Amniotic stem cell (primary cell): ENCODE data around the gene MAGEF1.

Source experiments
- DNase-seq: peaks from one replicate; lab custom pipeline; 2025; lab: John Stamatoyannopoulos, UW

Gene MAGEF1

GRCh38 chr3:184690192-184690883 is 21.5 kb downstream of the MAGEF1 start:
- no peak for DNase-seq

- no peak for DNase-seq
These were observed 23.0 kb downstream of the MAGEF1 start for GRCh38 chr3:184688882-184689271.

GRCh38 chr3:184688251-184688881 is 23.5 kb downstream of the MAGEF1 start:
- no peak for DNase-seq

DNA sequence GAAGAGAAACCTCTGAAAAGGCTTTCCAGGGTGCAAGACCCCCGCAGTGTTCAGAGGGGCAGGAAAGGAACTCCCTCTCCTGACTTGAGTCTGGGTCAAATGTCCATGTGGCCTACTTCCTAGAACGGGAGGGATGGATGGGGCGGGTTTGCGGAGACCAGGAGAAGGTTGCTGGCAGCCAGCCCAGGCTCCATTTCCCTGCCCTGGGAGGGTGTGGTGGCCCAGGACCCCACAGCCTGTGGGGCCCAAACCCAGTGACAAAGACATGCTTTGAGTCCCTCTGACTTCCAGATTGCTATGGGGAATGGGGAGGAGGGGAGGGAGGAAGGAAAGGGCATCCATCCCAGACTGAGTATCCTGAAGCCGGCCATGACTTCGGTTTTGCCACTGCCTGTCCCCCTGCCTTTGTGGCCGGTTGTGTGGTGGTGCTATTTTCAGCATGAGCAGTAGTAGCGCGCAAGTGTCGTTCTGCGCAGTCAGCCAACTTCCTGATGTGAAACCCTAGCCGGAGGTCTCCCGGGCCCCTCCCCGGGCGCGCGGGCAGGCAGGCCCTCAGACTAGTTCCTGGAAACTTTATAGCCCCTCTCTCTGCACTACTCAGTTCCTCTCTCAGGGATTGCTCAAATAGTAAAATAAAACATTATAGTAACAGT is 24.4 kb downstream of the MAGEF1 start:
- no peak for DNase-seq

- no peak for DNase-seq
These were observed 26.2 kb downstream of the MAGEF1 start for GRCh38 chr3:184685646-184686045.

- DNase-seq: no peak
These were observed 26.8 kb downstream of the MAGEF1 start for GRCh38 chr3:184685055-184685454.

DNA sequence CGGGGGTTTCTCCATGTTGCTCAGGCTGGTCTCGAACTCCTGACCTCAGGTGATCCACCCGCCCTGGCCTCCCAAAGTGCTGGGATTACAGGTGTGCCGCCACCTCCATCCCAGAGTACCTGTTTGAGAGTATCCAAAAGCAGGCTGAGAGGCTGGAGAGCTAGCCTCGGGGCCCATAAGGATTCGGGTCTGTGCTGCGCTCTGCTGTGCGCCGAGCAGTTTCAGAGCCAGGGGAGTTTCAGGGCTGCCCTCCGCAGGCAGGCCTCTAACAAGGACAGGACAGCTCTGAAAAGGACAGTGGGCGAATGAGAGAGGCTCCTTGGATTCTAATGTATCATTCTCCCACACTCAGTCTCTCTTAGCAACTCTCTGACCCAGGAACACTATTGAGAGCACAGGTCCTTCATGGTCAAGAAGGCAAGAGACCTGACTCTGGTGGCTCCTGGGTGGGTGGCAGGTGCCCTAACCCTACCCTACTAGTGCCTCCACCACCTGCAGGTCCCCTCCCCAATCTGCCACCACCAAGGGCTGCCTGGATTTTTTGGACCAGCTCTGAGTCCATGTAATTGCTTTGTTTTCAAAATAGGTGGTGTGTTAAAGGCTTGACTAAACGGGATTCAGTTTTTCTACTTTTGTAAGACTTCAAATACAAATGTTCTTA is 27.8 kb downstream of the MAGEF1 start:
- no peak for DNase-seq

DNA sequence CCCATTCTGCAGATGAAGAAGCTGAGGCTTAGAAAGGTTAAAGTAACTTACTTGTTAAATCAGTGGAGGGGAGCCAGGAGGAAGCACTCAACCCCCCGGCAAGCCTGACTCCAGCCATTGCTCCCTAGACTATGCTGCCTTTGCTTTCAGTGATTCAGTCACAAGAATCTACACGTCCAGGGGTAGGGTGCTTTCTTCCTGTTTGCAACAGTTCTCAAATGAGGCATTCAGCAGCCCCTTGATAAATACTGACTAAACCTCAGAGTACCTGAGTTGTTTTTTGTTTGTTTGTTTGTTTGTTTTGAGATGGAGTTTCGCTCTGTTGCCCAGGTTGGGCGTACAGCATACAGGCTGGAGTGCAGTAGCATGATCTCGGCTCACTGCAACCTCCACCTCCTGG is 28.6 kb downstream of the MAGEF1 start:
- DNase-seq: no peak

- DNase-seq: no peak
These were observed 29.2 kb downstream of the MAGEF1 start for GRCh38 chr3:184682671-184683070.

DNA sequence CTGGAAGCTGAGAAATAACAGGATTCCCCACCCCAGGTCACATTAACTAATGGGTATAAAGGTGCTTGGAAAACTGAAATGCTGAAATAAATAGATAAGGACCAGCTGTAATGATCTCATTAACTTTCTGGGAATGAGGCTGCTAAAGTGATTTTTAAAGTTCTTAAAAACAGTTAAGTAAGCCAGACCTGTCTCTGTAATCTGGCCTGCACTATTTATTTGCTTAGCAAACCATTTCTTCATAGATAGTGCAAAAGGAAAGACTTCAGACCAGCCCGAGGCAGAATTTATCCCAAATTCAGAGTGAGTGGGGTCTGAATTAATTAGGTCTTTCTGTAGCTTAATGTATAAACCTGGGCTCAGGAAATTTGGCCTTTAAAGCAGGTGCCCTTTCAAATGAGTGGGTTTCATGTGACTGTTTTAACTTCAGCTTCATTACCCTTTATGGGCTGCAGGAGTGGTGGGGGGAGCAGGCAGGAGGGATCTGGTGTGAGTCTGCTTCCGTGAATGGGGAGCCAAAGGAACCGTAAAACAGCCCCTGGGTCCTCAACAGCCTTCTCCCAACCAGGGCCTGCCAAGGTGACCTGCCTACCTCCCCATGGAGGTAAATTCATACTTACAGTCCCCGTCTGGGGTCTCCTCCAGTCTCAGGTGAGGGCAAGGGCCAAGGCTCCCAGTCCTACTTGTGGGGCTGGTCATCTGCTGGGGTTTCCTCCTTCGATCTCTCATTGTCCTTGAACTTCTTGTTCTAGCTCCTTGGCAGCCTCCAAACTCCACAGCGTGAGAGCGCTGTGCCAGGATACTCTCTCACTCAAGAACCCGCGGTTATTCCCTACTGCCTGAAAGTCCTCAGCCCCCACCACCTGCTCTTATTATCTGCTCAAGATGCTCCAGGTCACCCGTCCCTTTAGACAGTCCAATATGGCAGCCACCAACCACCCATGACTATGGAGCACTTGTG is 31.2 kb downstream of the MAGEF1 start:
- DNase-seq: no peak

DNA sequence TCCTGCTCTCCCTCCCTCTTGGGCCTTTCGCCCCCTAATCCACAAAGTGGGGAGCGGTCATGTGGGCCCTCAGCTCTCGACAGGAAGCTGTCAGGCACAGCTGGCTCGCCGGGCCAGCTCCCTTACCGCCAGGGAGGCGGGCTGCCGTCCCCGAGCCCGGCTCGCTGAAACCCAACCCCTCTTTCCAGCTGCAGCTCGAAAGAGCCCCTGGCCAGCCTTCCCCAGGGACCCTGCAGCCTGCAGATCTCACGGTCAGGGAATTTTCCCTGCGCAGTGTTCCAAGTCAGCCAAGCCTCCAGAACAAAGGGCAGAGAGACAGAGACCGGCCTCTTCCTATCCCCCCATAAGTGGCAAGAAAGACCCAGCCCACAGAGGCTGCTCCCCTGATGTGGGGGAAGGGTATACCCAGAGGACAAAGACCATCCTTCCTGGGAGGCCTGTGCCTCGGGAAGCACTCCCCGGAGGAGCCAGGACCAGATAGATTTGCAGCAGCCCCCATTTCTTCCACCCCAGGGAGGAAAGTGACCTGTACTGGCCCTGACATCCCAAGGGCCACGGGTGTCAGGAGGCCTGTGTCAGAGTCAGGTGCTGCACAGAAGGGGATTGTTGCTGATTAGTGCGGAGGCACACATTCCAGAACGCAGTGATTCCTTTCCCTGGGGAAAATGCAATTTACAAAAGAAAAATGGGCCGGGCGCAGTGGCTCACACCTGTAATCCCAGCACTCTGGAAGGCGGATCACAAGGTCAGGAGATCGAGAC is 32.6 kb downstream of the MAGEF1 start:
- DNase-seq: no peak

DNA sequence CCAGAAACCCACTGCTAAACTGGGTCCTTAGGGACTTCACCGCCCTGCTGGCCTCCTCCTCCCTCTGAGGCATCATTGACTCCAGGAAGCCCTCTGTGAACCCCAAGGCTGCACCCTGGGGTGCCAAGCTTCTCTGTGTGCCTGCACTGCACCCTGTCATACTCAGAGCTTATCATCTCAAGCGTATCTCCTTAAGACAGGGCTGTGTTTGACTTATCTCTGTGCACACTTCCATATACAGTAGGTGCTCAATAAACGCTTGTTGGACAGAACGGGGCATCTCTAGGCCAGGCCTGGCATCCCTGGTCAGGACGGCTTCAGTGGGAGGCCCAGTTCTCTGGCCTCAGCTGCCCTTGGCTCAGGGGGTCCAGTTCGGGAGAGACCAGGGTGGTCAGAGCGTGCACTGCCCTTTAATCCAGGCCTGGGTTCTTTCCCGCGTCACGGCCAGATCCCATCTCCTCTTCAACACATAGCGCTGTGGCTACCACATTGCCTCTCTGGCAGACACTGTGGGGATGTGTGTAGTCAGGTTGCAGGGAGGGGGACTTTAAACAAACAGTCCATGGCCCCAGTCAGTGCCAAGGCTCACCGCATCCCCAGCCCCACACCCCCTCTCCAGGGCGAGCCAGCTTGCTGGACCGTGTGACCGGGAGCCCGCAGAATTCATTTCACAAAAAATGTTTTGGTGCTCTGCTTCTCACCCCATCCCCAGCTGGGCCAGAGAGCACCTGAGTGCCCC is 33.4 kb downstream of the MAGEF1 start:
- no peak for DNase-seq

DNA sequence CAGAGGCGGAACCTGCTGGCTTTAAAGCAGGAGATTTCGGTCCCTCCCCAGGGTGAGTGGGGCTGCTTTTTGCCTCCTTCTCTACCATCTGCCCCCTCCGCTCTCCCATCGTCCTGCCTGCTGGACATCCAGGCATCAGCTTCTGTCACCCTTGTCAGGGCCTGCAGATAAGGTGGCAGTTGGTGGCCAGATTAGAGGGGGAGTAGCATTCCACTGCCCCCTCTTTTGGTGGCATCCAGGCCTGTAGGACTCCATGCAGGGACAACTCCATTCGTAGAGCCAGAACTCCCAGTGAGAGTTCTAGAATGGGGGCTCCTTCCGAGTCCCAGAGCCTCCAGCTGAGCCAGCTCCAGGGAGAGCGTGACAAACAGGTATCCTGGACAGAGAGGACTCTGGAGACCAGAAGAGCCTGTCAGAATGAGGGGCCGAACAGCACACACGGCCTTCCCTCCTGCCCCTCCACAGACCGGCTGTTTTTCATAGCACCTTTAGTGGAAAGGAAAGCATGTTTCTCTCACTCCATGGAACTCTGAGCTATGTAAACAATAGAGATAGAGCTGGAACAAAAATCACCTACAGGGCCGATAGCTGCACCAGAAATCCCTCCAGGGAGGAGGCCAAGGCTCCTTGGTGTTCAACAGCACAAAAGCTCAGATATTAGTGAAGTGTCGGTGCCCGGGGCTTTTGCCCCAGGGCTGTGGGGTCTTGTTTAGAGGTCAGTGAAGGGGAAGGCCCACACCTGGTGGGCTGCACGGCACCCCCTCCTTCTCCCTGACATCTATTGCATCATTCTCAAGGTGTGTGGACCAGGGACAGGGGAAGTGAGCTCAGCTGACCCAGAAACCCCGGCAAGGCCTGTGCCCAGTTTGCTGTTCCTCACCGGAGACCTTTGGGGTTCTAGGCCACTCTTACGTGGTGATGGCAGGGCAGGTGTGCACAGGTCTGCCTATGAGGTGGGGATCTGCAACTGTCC is 34.2 kb downstream of the MAGEF1 start:
- DNase-seq: no peak

- DNase-seq: no peak
These were observed 34.9 kb downstream of the MAGEF1 start for GRCh38 chr3:184676927-184677326.

GRCh38 chr3:184674626-184675025 is 37.2 kb downstream of the MAGEF1 start:
- DNase-seq: no peak

GRCh38 chr3:184672977-184673870 is 38.6 kb downstream of the MAGEF1 start:
- DNase-seq: no peak

- no peak for DNase-seq
These were observed 39.5 kb downstream of the MAGEF1 start for GRCh38 chr3:184672335-184672734.

- no peak for DNase-seq
These were observed 41.7 kb downstream of the MAGEF1 start for GRCh38 chr3:184670091-184670602.
